NCI-H187 treated with DMSO at 0.1 percent for 48 hours (cell line): ENCODE results near the gene STPG2.

Experiments
- DNase-seq: peaks from one replicate; lab custom pipeline; 2025; lab: John Stamatoyannopoulos, UW

Gene STPG2

GRCh38 chr4:98093662-98094061 lies 49.6 kb downstream of the STPG2 start:
- DNase-seq, result no peak

- no peak for DNase-seq
Observed at GRCh38 chr4:98092833-98093439, 50.3 kb downstream of the STPG2 start.

- DNase-seq, result no peak
Observed at GRCh38 chr4:98081936-98082335, 61.3 kb downstream of the STPG2 start.

- no peak for DNase-seq
Observed at GRCh38 chr4:98068495-98068894, 74.8 kb downstream of the STPG2 start.

GRCh38 chr4:98055800-98056501 lies 87.3 kb downstream of the STPG2 start:
- DNase-seq, result no peak

- no peak for DNase-seq
Observed at GRCh38 chr4:98046665-98047064, 96.6 kb downstream of the STPG2 start.

GRCh38 chr4:98030059-98030458 lies 113.2 kb downstream of the STPG2 start:
- DNase-seq, result no peak

- DNase-seq, result no peak
Observed at GRCh38 chr4:98027827-98028226, 115.4 kb downstream of the STPG2 start.

- no peak for DNase-seq
Observed at GRCh38 chr4:98026362-98026761, 116.9 kb downstream of the STPG2 start.

GRCh38 chr4:98006814-98007412 lies 136.4 kb downstream of the STPG2 start:
- no peak for DNase-seq

- DNase-seq, result no peak
Observed at GRCh38 chr4:98006060-98006459, 137.2 kb downstream of the STPG2 start.

- no peak for DNase-seq
Observed at GRCh38 chr4:98000940-98001339, 142.3 kb downstream of the STPG2 start.

GRCh38 chr4:97998203-97998602 lies 145.1 kb downstream of the STPG2 start:
- no peak for DNase-seq

- no peak for DNase-seq
Observed at GRCh38 chr4:97994765-97995465, 148.4 kb downstream of the STPG2 start.

GRCh38 chr4:97990409-97990808 lies 152.9 kb downstream of the STPG2 start:
- no peak for DNase-seq

GRCh38 chr4:97987019-97987648 lies 156.1 kb downstream of the STPG2 start:
- no peak for DNase-seq

- DNase-seq, result no peak
Observed at GRCh38 chr4:97984545-97985131, 158.6 kb downstream of the STPG2 start.

GRCh38 chr4:97978791-97979488 lies 164.3 kb downstream of the STPG2 start:
- DNase-seq, result no peak

- DNase-seq, result no peak
Observed at GRCh38 chr4:97953171-97953941, 189.9 kb downstream of the STPG2 start.

GRCh38 chr4:97952763-97953162 lies 190.5 kb downstream of the STPG2 start:
- DNase-seq, result no peak

GRCh38 chr4:97950836-97951235 lies 192.4 kb downstream of the STPG2 start:
- no peak for DNase-seq
